Measurements from ENCODE around the gene FARSB. TPM values are rescaled to one million over a fixed set of nuclear protein-coding genes. Genes with fewer than 3 reads are reported as not detected.

FARSB gene
- polyA plus RNA-seq, 1 experiment: 32.6 TPM

GRCh38 chr2:222643134-222643533 lies 12.8 kb downstream of the FARSB start:
- no peaks in the 10 kb centered on the region for H3K27me3 ChIP-seq (ENCODE audit: control insufficient read depth, insufficient read depth, low read length)
- H3K4me3 ChIP-seq (ENCODE audit: low read depth, low read length): no peak overlapping the region
- ChIA-PET CTCF (interaction anchor here (1.3 kb wide), 1 partner anchor 11 kb away, joined by 3 read pairs; no protein-coding TSS in a partner anchor), POLR2A (no interaction called here)
- DNase-seq (ENCODE audit: low read depth, low spot score): no peak
- no peak for TF ChIP-seq CTCF (IDR thresholded peaks at IDR 0.05; ENCODE audit: low read depth, low read length)
- no peak overlapping the region for H3K27ac ChIP-seq (ENCODE audit: low read depth, low read length)
- no peaks in the 10 kb centered on the region for H3K9me3 ChIP-seq (ENCODE audit: control insufficient read depth, insufficient read depth, low read length)

- ChIA-PET CTCF (interaction anchor here (1.0 kb wide), 1 partner anchor 22 kb away, joined by 3 read pairs; no protein-coding TSS in a partner anchor), POLR2A (no interaction called here)
- no peak for TF ChIP-seq CTCF (IDR thresholded peaks at IDR 0.05; ENCODE audit: low read depth, low read length)
- no peak overlapping the region for H3K27ac ChIP-seq (ENCODE audit: low read depth, low read length)
- no peak overlapping the region for H3K4me3 ChIP-seq (ENCODE audit: low read depth, low read length)
- no peaks in the 10 kb centered on the region for H3K9me3 ChIP-seq (ENCODE audit: control insufficient read depth, insufficient read depth, low read length)
- DNase-seq (ENCODE audit: low read depth, low spot score): no peak
- H3K27me3 ChIP-seq (ENCODE audit: control insufficient read depth, insufficient read depth, low read length): no peaks in the 10 kb centered on the region
Observed at GRCh38 chr2:222641336-222641735, 14.6 kb downstream of the FARSB start.

- TF ChIP-seq CTCF (IDR thresholded peaks at IDR 0.05; ENCODE audit: low read depth, low read length): no peak
- DNase-seq (ENCODE audit: low read depth, low spot score): no peak
- Histone ChIP-seq H3K9me3 (ENCODE audit: control insufficient read depth, insufficient read depth, low read length) (no peaks in the 10 kb centered on the region), H3K27ac (ENCODE audit: low read depth, low read length) (no peak overlapping the region), H3K4me3 (ENCODE audit: low read depth, low read length) (no peak overlapping the region), H3K27me3 (ENCODE audit: control insufficient read depth, insufficient read depth, low read length) (no peaks in the 10 kb centered on the region)
- CTCF ChIA-PET: no interaction called here
- POLR2A ChIA-PET: no interaction called here
Observed at GRCh38 chr2:222637067-222637466, 18.8 kb downstream of the FARSB start.

- DNase-seq (ENCODE audit: low read depth, low spot score): no peak
- H3K27me3 ChIP-seq (ENCODE audit: control insufficient read depth, insufficient read depth, low read length): no peaks in the 10 kb centered on the region
- ChIA-PET CTCF (interaction anchor here (0.6 kb wide), 1 partner anchor 162 kb away, joined by 3 read pairs; no protein-coding TSS in a partner anchor), POLR2A (no interaction called here)
- TF ChIP-seq CTCF (IDR thresholded peaks at IDR 0.05; ENCODE audit: low read depth, low read length): no peak
- H3K4me3 ChIP-seq (ENCODE audit: low read depth, low read length): no peak overlapping the region
- H3K9me3 ChIP-seq (ENCODE audit: control insufficient read depth, insufficient read depth, low read length): no peaks in the 10 kb centered on the region
- no peak overlapping the region for H3K27ac ChIP-seq (ENCODE audit: low read depth, low read length)
Observed at GRCh38 chr2:222635295-222635694, 20.6 kb downstream of the FARSB start.

- Histone ChIP-seq H3K9me3 (ENCODE audit: control insufficient read depth, insufficient read depth, low read length) (no peaks in the 10 kb centered on the region), H3K27ac (ENCODE audit: low read depth, low read length) (no peak overlapping the region), H3K27me3 (ENCODE audit: control insufficient read depth, insufficient read depth, low read length) (no peaks in the 10 kb centered on the region), H3K4me3 (ENCODE audit: low read depth, low read length) (no peak overlapping the region)
- ChIA-PET POLR2A (no interaction called here), CTCF (interaction anchor here (0.7 kb wide), 1 partner anchor 66 kb away, joined by 3 read pairs; no protein-coding TSS in a partner anchor)
- no peak for DNase-seq (ENCODE audit: low read depth, low spot score)
- no peak for TF ChIP-seq CTCF (IDR thresholded peaks at IDR 0.05; ENCODE audit: low read depth, low read length)
Observed at GRCh38 chr2:222627764-222628163, 28.1 kb downstream of the FARSB start.

All from AG04450 (cell line).